ENCODE results near the gene SORCS3. TPM values are rescaled to one million over a fixed set of nuclear protein-coding genes. Genes with fewer than 3 reads are reported as not detected.

Gene SORCS3
- total RNA-seq, result under 0.01 TPM in 2 replicates

GRCh38 chr10:104641187-104641936, at the start of gene SORCS3:
Gene SORCS3 (plus strand): TSS chr10:104641290.

